ENCODE measurements around the gene RAPGEF3. TPM values are rescaled to one million over a fixed set of nuclear protein-coding genes. Genes with fewer than 3 reads are reported as not detected.

The RAPGEF3 gene
- total and polyA plus RNA-seq, 9 donors = 16.9 to 132 (median 83.5) TPM

DNA sequence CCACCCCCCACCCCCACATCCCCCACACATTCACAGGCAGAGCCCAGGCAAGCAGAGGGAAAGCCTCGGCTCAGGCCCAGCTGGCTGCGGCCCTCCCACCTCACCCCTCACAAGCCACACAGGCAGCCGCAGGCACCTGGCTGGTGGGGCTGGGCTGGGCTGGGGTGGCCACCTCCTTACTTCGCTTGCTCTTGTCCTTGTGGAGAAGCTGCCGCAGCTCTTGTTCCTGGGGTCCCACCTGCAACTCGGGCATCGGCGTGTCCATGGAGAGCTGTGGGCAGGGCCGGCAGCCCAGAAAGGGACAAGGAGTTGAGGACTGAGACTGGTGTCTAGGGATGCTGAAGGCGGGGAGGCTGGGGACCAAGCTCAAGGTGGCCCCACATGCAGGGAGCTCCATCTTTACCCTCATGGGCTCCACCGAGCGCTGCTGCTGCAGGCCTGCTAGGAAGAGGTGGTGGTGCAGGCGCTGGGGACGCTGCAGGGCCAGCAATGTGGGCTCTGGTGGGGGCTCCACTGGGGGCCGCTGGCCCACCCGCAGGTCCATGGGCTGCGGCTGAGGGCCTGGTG is 39.8 kb upstream of the RAPGEF3 start:
- H3K9me3 ChIP-seq = no peaks in the 10 kb centered on the region
- TF ChIP-seq, protein P1, sequence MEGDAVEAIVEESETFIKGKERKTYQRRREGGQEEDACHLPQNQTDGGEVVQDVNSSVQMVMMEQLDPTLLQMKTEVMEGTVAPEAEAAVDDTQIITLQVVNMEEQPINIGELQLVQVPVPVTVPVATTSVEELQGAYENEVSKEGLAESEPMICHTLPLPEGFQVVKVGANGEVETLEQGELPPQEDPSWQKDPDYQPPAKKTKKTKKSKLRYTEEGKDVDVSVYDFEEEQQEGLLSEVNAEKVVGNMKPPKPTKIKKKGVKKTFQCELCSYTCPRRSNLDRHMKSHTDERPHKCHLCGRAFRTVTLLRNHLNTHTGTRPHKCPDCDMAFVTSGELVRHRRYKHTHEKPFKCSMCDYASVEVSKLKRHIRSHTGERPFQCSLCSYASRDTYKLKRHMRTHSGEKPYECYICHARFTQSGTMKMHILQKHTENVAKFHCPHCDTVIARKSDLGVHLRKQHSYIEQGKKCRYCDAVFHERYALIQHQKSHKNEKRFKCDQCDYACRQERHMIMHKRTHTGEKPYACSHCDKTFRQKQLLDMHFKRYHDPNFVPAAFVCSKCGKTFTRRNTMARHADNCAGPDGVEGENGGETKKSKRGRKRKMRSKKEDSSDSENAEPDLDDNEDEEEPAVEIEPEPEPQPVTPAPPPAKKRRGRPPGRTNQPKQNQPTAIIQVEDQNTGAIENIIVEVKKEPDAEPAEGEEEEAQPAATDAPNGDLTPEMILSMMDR (IDR thresholded peaks at IDR 0.05) = no peak
- no peaks in the 10 kb centered on the region for H3K36me3 ChIP-seq
- DNase-seq = no peak
- WGBS, 3 donors = 72 to 84% (median 75%) methylated on average over 13 to 17 of the region's 17 CpGs
- H3K27me3 ChIP-seq = no peaks in the 10 kb centered on the region
- peaks cover 15% of the 10 kb centered on the region for H3K4me1 ChIP-seq (ENCODE audit: insufficient read depth)
- no peak overlapping the region for H3K4me3 ChIP-seq
- no peak overlapping the region for H3K27ac ChIP-seq
- intact Hi-C loops (cut with DNase I) = no loop called here

DNA sequence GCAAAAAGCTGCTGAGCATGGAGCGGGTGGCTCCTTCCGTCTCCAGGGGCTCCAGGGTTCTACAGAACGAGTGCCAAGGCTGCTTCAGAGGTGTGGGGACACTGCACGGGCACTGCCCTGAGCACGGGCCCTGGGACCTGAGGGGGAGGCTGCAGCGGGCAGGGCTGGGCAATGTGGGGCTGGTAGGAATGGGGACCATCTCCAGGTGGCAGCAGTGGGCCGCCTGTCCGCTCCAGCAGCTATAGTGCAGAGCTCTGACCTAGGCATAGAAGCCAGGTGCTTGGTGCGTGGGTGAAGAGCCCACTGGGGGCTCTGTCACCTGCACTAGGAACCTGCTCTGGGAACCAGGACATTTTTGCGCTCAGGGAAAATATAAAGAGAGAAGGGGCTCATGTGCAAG is 38.8 kb upstream of the RAPGEF3 start:
- 78 to 80% (median 79%) methylated on average over 10 of the region's 10 CpGs for WGBS, 3 donors
- Histone ChIP-seq H3K4me1 (ENCODE audit: insufficient read depth) (peaks cover 13% of the 10 kb centered on the region), H3K27ac (no peak overlapping the region), H3K4me3 (no peak overlapping the region), H3K9me3 (no peaks in the 10 kb centered on the region), H3K36me3 (no peaks in the 10 kb centered on the region), H3K27me3 (no peaks in the 10 kb centered on the region)
- intact Hi-C loops (cut with DNase I) = no loop called here
- TF ChIP-seq, protein P1 (IDR thresholded peaks at IDR 0.05) = no peak
- TF ChIP-seq POLR2A (IDR thresholded peaks at IDR 0.05) (no peak), EP300 (IDR thresholded peaks at IDR 0.05) (no peak)
- DNase-seq = no peak

DNA sequence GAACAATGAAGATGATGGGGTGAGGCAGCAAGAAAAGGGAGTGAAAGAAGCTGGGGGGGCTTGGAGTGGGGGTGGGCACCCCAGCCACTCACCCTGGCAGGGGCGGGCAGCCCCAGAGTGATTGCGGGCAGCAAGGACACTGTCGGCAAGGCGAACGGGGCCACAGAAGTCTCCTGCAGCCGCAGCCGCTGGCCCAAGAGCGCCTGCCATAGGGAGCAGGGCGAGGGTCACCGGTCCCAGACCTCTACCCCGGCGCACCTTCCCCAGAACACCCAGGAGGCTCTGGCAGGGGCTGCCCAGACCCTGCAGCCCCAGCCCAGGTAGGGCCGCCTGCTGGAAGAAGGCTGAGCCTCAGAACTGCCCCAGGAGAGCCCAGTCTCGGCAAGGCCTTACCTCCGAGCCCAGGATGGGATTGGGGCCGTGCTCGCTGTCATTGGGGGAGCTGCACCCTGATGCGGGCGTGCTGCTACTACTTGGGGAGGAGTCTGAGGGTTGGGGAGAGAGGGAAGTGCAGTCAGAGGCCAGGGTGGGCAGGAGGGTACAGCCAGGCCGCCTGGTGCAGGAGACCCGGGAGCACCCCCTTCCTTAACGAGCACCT is 37.2 kb upstream of the RAPGEF3 start:
- 90 to 92% (median 91%) methylated on average over 22 of the region's 22 CpGs for WGBS, 3 donors
- Histone ChIP-seq H3K36me3 (no peaks in the 10 kb centered on the region), H3K27ac (no peak overlapping the region), H3K9me3 (no peaks in the 10 kb centered on the region), H3K27me3 (no peaks in the 10 kb centered on the region), H3K4me1 (ENCODE audit: insufficient read depth) (peaks cover 13% of the 10 kb centered on the region), H3K4me3 (no peak overlapping the region)
- no peak for DNase-seq
- intact Hi-C loops (cut with DNase I) = no loop called here
- TF ChIP-seq POLR2A (IDR thresholded peaks at IDR 0.05) (no peak), EP300 (IDR thresholded peaks at IDR 0.05) (no peak)
- TF ChIP-seq, protein P1 (IDR thresholded peaks at IDR 0.05) = no peak

DNA sequence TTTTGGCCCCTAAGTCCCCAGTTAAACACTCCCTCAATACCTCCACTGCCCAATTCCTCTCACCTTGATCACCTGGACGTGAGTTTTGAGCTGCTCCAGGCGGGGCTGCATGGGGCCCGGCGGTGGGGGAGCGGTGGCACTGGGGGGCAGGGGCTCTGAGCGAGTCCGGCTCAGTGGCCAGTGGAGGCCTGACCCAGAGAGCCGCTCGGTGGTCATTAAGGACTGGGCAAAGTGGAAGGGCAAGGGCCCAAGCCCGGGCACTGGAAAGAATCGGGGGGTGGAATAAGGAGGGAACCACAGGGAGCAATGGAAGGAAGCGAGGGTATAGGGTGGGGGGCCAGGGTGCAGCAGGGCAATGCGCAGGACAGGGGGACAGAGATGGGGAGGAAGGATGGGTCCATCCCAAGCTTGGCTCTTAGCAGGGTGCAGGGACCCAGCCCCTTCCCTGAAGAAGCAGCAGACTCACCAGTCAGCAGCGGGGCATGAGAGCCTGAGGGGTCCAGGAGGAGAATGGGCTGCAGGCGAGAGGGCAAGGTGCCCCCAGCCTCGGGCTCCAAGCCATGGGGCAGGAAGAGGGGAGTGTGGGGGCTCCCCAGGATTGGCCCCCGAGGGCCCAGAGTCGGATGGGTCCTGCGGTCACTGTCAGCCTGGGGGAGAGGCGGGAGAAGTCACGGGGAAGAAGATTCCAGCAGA is 36.6 kb upstream of the RAPGEF3 start:
- Histone ChIP-seq H3K36me3 (no peaks in the 10 kb centered on the region), H3K4me1 (ENCODE audit: insufficient read depth) (peaks cover 10% of the 10 kb centered on the region), H3K27me3 (no peaks in the 10 kb centered on the region), H3K9me3 (no peaks in the 10 kb centered on the region), H3K4me3 (no peak overlapping the region), H3K27ac (no peak overlapping the region)
- intact Hi-C loops (cut with DNase I) = no loop called here
- 92 to 96% (median 93%) methylated on average over 21 of the region's 21 CpGs for WGBS, 3 donors
- DNase-seq = no peak
- TF ChIP-seq, protein P1 (IDR thresholded peaks at IDR 0.05) = no peak
- TF ChIP-seq EP300 (IDR thresholded peaks at IDR 0.05) (no peak), POLR2A (IDR thresholded peaks at IDR 0.05) (no peak)
